ENCODE results near the gene EHF. TPM values are rescaled to one million over a fixed set of nuclear protein-coding genes. Genes with fewer than 3 reads are reported as not detected.

EHF gene
- total and polyA plus RNA-seq, 9 of the 15 experiments (the other 6 are each of a cell fraction or from before 2014, with no cell fraction given) = 0.04 to 0.54 (median 0.37) TPM

GRCh38 chr11:34603129-34604001 is 17.5 kb upstream of the EHF start (continued):
- TF ChIP-seq CEBPG (CRISPR knock-in tag; IDR thresholded peaks at IDR 0.05) = no peak
- TF ChIP-seq CEBPG (tag; conservative IDR thresholded peaks at IDR 0.05 in 1 of 2, IDR thresholded peaks at IDR 0.05 in 1 of 2) = peak in 1 of 2 experiments; percentile 28; a peak in 1 of 4 replicates
- peak; percentile 80 for TF ChIP-seq ELF1 (tag; IDR thresholded peaks at IDR 0.05)
- TF ChIP-seq, protein P1, sequence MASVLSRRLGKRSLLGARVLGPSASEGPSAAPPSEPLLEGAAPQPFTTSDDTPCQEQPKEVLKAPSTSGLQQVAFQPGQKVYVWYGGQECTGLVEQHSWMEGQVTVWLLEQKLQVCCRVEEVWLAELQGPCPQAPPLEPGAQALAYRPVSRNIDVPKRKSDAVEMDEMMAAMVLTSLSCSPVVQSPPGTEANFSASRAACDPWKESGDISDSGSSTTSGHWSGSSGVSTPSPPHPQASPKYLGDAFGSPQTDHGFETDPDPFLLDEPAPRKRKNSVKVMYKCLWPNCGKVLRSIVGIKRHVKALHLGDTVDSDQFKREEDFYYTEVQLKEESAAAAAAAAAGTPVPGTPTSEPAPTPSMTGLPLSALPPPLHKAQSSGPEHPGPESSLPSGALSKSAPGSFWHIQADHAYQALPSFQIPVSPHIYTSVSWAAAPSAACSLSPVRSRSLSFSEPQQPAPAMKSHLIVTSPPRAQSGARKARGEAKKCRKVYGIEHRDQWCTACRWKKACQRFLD (CRISPR knock-in tag; IDR thresholded peaks at IDR 0.05) = peak; percentile 59; the same call in 1 of the 2 replicates
- no peak for TF ChIP-seq TCFL5 (CRISPR knock-in tag; conservative IDR thresholded peaks at IDR 0.05)
- 0 out of 2 replicates have a peak, but pooled peaks have one; percentile 20 for TF ChIP-seq ZBTB17 (CRISPR knock-in tag; IDR thresholded peaks at IDR 0.05)
- TF ChIP-seq, protein P2, sequence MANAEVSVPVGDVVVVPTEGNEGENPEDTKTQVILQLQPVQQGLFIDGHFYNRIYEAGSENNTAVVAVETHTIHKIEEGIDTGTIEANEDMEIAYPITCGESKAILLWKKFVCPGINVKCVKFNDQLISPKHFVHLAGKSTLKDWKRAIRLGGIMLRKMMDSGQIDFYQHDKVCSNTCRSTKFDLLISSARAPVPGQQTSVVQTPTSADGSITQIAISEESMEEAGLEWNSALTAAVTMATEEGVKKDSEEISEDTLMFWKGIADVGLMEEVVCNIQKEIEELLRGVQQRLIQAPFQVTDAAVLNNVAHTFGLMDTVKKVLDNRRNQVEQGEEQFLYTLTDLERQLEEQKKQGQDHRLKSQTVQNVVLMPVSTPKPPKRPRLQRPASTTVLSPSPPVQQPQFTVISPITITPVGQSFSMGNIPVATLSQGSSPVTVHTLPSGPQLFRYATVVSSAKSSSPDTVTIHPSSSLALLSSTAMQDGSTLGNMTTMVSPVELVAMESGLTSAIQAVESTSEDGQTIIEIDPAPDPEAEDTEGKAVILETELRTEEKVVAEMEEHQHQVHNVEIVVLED (CRISPR knock-in tag; IDR thresholded peaks at IDR 0.05) = no peak
- TF ChIP-seq ZNF785 (CRISPR knock-in tag; IDR thresholded peaks at IDR 0.05) = no peak
- TF ChIP-seq SRSF7 (optimal IDR thresholded peaks at IDR 0.05; ENCODE audit: low read depth, low read length) = no peak
- no peak for TF ChIP-seq HNRNPUL1 (IDR thresholded peaks at IDR 0.05; ENCODE audit: low read length)
- no peak for TF ChIP-seq MXD1 (CRISPR knock-in tag; IDR thresholded peaks at IDR 0.05; ENCODE audit: borderline replicate concordance, poor library complexity, severe bottlenecking)
- TF ChIP-seq HDAC3 (IDR thresholded peaks at IDR 0.05; ENCODE audit: borderline replicate concordance, partially characterized antibody) = peak; percentile 86
- peak; percentile 87 for TF ChIP-seq MTA3 (IDR thresholded peaks at IDR 0.05; ENCODE audit: borderline replicate concordance)
- peak; percentile 92 for TF ChIP-seq ESRRA (IDR thresholded peaks at IDR 0.05; ENCODE audit: borderline replicate concordance, low read depth)
- TF ChIP-seq ZNF699 (CRISPR knock-in tag; IDR thresholded peaks at IDR 0.05; ENCODE audit: insufficient replicate concordance) = no peak
- peak; percentile 86 for TF ChIP-seq NR2F6 (CRISPR knock-in tag; IDR thresholded peaks at IDR 0.05)
- TF ChIP-seq MIER1 (IDR thresholded peaks at IDR 0.05; ENCODE audit: low read depth) = no peak
- no peak for TF ChIP-seq ZNF507 (tag; conservative IDR thresholded peaks at IDR 0.05)
- TF ChIP-seq RBM14 (IDR thresholded peaks at IDR 0.05; ENCODE audit: borderline replicate concordance, insufficient read depth, low read depth, low read length) = no peak
- TF ChIP-seq ZC3H8 (IDR thresholded peaks at IDR 0.05) = no peak
- no peak for TF ChIP-seq ZNF280B (CRISPR knock-in tag; IDR thresholded peaks at IDR 0.05)
- TF ChIP-seq POLR2B (IDR thresholded peaks at IDR 0.05; ENCODE audit: low read depth, partially characterized antibody) = no peak
- 0 out of 2 replicates have a peak, but pooled peaks have one; percentile 27 for TF ChIP-seq CCAR2 (IDR thresholded peaks at IDR 0.05; ENCODE audit: low read depth, low read length)

Data from K562 (cell line).